Measurements from ENCODE around the gene WDR74.
"Not testable (repeated sequence)": the region's sequence is repeated elsewhere in the genome, so short reads cannot be mapped to it uniquely, and the experiment has no call there.

Gene WDR74

DNA sequence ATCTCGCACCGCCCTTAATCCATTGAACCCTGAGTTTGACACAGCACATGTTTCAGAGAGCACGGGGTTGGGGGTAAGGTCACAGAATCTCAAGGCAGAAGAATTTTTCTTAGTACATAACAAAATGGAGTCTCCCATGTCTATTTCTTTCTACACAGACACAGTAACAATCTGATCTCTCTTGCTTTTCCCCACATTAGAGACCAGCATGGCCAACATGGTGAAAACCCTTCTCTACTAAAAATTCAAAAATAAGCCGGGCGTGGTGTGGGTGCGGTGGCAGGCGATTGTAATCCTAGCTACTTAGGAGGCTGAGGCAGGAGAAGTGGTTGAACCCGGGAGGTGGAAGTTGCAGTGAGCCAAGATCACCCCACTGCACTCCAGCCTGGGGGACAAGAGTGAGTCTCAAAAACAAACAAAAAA is 19.9 kb upstream of the WDR74 start:
- not testable (repeated sequence) for DNase-seq

DNA sequence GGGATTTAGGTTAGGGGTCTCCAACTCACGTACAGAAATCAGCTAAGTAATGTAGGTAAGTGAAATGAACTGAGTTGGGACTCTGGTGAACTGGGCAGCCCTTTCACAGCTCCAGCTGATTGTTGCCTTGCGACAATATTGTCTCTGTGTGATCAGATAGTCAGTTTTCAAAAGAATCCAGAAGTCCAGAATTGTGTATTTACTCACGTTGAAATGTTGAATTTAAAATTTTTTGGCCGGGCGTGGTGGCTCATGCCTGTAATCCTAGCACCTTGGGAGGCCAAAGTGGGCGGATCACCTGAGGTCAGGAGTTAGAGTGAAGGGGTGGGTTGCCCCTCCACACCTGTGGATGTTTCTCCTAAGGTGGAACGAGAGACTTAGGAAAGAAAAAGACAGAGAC is 18.8 kb upstream of the WDR74 start:
- no peak for DNase-seq

DNA sequence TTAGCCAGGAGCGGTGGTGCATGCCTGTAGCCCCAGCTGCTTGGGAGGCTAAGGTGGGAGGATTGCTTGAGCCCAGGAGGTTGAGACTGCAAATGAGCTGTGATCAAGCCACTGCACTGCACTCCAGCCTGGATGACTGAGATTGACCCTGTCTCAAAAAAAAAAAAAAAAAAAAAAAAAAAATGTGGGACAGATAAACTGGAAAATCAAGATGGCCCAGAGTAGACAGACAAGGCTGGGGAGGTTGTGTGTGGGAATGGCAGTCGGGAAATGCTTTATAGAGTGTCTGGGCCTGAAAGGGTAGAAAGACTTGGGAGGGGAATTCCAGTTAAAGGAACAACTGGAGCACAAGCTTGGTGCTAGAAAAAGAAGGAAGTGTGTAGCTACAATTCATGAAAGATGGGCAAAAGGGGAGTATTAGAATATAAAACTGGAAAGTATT is 18.2 kb upstream of the WDR74 start:
- DNase-seq = no peak

DNA sequence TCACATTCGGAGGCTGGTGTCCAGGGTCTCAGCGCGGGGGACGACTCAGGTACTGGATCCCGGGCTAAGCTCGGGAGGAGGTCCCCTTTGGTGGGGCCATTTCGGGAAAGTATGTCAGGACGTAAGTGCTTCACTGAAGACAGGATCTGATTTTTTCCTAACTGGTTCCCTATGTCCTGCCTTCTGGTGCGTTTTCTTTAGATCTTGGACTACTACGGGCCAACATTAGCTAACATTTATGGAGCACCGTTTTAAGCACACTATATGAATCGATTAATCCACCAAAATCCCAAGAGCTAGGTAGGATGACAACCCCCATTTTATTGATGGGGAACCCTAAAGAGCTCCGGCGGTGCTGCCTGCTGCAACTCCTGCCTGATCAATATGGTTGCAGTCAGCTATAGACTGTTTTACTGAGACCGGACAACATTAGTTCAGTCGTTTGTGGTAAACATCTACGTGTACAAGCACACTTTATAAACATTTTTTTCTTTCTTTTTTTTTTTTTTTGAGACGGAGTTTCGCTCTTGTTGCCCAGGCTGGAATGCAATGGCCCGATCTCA is 17.0 kb upstream of the WDR74 start:
- DNase-seq = peak; percentile 21 to 39

DNA sequence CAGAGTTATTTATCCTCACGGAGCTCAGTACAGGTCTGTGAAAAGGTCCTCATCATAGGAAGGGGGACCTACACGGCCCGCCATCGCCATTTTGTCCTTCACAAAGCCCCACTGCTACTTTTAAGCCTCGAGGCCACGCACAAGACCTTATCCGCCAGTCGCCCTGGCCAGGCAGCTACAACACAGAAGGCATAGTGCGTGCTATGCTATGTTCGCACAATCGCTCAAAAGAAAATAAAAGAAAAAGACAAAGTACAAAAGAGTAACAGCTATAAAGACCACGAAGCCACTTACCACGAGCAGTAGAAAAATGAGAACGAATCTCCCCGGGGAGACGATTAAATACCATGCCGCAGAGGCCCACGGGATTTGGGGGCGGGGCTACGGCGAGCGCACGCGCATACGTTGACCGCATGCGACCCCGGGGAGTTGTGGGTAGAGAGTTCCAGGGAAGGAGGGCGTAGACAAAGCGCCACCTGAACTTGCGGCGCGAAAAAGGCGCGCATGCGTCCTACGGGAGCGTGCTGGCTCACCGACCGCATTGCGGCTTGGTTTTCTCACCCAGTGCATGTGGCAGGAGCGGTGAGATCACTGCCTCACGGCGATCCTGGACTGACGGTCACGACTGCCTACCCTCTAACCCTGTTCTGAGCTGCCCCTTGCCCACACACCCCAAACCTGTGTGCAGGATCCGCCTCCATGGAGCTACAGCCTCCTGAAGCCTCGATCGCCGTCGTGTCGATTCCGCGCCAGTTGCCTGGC is 16.4 kb upstream of the WDR74 start:
- peak; percentile 94 to 95 for DNase-seq

DNA sequence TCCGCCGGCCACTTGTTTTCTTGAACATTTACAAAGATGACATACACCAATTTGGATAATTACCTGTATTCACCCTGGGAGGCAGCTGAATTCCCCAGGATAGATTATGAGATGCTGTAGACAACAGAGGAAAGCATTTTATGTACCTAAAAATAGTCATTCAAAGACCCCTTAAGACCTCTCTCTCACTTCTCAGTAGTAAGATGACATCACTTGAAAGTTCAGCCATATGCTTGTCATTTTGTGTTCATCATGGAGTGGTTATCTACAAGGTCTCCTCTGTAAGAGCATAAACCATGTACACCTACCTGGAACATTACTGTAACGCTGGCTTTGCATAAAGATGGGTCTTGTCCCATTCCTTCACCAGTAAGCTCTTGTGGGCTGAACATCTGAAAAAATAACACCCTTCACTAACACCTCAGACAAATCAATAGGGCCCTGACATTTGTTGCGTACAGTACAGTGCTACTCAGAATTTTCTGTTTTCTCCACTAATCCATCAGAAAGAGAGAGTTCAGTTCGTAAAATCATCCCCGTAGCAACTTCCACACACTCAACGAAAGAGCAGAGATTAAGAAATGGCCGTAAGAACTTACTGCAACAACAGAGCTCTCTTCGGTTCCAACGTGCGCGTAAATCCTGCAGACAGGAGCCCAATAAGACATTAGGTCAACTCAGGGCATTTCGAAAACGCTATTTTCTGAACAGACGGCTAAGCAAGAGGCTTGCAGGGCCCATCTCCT is 15.6 kb upstream of the WDR74 start:
- no peak for DNase-seq

DNA sequence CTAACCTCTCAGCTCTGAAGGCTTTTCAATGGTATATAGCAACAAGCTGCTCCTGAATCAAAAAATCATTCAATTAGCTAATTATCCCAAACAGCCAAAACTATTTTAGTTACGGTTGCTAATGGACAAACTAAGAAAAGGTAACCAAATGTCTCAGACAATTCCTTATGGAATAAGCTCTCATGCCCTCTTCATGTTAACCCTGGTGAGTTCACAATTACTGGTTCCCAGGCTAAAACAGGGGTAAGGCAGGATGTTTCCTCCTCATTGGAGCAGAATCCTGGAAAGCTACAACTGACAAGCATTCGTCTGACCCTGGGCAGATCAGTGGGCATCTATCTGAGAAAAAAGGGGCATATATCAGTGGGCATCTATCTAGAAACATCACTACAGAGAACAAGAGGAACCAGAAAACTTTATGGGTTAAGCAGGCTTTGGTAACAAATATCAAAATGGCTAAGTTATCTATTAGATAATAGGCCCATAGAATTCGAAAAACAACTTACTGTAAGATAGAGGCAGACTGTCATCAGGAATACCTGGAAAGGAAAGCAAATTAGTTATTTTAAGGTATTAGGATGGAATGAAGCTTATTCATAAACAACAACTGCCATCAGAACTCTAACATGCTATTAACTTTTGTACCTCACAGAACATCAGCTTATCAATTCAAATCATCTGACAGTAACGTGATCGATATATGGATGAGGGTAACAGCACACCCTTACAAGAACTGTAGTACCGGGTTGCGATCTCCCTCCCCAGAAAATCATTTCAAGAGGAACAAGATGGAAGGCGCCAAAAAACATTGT is 14.8 kb upstream of the WDR74 start:
- DNase-seq = no peak

DNA sequence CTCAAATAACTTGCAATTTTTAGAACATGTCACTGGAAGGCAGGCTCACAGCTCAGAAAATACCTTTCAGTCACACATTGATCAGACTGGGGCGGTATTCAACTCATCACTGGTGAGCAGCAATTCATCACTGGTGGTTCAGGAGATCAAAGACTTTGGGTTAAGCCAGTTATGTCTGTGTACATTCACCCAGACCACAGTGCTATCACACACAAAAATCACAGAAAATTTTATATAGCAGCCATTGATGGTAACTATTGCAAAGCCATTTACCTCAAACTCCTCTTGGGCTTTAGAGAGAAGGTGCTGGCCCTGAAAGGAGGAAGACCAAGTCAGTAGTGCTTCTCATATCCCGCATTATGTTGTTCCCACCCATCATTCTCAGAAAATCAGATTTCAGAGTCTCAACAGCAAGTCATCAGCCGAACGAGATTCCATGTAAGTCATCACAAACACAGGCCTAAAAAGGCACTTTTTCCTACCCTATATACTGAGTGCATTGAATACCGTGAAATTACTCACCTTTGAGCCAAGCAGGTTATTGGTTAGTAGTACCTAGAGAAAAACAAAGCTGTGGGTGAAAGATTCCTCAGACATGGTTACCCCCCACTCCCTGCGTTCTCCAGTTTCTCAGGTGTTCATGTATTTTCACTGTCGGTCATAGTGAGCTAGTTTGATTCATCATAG is 14.0 kb upstream of the WDR74 start:
- no peak for DNase-seq

DNA sequence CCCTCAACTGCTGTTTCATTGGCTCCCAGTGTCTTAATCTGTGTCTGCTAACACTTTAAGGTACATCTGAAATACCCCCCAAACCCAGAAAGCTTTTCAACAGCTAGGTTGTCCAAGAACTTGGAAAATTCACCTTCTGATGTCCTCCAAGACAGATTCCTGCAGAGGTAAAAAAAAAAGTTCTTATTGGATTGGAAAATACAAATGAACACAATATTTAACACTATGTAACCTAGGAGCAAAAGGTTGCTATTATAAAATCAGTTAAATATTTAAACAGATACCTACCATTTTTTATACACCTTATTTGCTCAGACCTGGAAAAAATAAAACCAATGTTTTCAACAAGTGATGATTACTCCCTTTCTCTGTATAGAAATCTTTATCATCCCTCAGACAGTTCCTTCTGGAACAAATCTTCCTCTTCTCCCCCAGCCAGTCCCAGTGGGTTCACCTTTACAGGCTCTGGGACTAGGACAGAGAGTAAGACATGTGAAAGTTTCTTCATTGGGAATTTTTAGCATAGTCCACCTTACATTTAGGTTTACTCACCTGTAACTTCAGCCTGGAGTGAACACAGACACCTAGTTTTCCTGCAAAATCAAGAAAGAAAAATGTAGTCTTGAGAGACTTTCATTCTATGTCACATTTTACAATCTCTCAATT is 13.3 kb upstream of the WDR74 start:
- no peak for DNase-seq

DNA sequence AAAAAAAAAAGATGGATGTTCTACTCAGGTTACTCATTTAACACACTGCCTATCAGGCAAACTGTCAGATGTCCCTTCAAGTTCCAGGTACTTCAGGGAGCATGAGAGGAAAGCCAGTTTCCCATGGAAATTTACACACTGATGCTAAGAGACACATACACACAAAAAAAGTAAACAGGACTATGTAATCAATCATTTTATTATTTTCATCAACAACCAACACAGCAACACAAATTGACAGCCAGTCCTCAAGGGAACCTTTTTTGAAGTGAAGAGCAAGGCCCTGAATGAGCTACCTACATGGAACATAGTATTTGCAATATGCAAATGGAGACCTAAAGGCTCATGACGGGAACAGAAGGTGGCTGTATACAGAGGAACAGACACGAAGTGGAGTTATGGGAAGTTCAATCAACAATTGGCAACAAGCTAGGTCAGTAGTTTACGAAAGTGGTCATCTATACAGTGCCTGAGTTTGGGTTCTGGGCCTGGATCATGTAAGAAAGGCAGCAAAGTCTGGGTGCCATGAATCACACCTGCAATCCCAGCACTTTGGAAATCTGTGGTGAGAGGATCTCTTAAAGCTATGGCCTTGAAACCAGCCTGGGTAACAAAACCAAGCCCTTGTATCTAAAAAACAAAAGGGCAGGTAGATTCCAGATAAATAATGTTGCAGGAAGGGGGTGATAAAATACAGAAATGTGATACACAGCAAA is 12.6 kb upstream of the WDR74 start:
- DNase-seq = peak in 1 of 2 experiments; percentile 48

DNA sequence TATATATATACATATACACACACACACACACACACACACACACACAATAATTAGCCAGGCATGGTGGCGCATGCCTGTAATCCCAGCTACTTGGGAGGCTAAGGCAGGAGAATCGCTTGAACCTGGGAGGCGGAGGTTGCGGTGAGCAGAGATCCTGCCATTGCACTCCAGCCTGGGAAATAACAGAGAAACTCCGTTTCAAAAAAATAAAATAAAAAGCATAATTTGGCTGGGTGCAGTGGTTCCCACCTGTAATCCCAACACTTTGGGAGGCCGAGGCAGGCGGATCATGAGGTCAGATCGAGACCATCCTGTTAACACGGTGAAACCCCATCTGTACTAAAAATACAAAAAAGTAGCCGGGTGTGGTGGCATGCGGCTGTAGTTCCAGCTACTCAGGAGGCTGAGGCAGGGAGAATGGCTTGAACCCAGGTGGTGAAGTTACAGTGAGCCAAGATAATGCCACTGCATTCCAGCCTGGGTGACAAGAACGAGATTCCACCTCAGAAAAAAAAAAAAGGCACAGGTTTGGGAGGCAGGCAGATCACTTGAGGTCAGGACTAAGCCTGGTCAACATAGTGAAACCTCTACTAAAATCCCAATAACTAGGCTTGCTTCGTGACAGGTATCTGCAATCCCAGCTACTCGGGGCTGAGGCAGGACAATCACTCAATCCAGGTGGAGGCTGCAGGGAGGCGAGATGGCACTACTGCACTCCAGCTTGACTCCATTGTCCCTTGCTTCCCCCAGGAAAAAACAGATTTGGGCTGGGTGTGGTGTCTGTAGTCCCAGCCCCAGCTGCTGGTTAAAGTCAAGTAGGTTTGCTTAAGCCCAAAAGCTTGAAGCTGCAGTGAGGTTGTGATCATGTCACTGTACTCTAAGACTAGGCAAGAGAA is 11.8 kb upstream of the WDR74 start:
- DNase-seq = no peak

DNA sequence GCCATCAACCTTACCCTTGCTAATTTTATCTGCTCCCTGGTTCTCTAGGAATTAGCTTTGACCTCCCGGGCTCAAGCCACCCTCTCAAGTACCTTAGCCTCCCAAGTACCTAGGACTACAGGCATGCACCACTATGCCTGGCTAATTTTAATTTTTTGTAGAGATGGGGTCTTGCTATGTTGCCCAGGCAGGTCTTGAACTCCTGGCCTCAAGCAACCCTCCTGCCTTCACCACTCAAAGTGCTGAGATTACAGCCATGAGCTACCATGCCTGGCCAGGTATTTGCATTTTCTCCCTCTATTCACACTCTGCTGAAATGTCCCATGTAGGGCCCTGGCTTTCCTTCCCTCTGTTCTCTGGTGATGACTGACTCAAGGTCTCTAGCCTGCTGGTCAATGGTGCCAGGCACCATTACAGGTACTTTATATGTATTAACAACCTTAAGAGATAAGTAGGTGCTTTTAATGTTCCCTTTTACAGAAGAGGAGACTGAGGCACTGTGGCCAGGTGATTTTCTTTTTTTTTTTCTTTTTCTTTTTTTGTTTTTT is 8.5 kb upstream of the WDR74 start:
- DNase-seq = no peak

DNA sequence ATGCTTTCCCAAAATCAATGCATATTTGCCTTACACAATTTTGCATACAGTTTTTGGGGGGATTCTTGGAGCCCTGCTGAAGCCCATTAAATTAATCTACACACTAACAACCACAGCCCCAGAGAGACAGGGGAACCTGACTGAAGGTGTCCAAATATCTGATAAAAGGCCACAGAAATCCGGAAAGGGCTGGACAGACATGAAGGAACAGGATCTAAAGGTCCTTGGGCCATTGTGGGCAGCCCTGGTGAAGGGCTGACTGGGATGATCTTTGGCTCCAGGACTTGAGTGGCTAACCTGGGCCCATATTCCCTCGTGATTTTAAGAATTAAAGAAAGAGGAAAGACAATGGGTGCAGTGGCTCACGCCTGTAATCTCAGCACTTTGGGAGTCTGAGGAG is 6.8 kb upstream of the WDR74 start:
- no peak for DNase-seq

DNA sequence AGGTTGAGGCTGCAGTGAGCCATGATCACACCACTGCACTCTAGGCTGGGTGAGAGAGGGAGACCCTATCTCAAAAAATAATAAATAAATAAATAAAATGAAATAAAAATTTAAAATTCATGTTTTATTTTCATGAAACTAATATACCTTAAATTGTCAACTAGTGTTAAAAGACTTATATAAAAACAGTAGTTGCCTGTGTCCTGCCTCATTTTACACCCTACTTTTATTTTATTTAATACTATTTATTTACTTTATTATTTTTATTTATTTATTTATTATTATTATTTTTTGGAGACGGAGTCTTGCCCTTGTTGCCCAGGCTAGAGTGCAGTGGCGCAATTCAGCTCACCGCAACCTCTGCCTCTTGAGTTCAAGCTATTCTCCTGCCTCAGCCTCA is 4.8 kb upstream of the WDR74 start:
- no peak for DNase-seq

DNA sequence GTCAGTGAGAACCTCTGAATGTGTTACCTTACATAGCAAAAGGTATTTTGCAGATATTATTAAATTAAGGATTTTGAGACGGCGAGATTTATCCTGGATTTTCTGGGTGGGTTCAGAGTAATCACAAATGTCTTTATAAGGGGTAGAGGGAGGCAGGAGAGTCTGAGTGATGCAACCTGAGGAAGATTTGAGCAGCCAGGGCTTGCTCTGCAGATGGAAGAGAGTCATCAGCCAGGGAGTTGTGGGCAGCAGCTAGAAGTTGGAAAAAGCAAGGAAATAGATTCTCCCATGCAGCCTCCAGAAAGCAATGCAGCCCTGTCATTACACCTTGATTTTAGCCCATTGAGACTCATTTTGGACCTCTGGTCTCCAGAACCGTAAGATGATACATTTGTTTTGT is 4.1 kb upstream of the WDR74 start:
- no peak for DNase-seq

DNA sequence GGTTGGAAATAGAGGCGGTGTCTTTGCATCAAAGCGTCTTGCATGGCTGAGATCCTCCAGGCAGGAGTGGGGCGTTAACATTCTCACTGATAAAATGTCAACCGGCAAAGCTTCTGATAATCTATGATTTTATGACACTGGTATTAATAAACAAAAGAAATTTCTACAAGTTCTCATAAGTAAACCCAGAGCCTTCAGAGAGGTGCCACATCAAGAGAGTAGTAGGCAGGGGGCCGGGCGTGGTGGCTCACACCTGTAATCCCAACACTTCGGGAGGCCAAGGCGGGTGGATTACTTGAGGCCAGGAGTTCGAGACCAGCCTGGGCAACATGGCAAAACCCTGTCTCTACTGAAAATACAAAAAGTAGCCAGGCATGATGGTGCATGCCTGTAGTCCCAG is 3.5 kb upstream of the WDR74 start:
- not testable (repeated sequence) for DNase-seq

DNA sequence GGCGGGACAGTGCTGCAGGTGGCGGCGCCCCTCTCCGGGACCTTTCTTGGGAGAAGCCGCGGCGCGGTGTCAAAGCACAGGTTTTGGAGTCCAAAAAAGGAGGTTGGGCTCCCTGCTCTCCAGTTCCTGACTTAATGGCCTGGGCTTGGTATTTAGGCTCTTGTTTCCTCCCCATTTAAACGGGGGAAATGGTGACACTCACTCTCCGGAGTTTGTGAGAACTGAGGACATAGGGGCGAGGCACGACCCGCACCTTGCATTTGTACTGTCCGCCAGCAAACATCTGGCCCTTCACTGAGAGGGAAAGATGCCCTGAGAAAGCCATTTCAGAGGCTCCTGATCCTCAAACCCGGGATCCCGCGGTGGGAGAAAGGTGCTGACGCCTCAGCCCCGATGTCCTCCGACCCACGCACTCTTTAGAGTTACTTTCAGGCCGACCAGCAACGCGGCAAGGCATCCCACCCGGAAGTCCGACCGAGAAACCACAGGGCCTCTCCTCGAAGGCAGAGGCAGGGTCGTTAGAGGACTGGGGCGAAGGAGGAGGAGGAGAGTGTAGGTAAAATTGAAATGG is 2.9 kb upstream of the WDR74 start:
- DNase-seq = no peak

DNA sequence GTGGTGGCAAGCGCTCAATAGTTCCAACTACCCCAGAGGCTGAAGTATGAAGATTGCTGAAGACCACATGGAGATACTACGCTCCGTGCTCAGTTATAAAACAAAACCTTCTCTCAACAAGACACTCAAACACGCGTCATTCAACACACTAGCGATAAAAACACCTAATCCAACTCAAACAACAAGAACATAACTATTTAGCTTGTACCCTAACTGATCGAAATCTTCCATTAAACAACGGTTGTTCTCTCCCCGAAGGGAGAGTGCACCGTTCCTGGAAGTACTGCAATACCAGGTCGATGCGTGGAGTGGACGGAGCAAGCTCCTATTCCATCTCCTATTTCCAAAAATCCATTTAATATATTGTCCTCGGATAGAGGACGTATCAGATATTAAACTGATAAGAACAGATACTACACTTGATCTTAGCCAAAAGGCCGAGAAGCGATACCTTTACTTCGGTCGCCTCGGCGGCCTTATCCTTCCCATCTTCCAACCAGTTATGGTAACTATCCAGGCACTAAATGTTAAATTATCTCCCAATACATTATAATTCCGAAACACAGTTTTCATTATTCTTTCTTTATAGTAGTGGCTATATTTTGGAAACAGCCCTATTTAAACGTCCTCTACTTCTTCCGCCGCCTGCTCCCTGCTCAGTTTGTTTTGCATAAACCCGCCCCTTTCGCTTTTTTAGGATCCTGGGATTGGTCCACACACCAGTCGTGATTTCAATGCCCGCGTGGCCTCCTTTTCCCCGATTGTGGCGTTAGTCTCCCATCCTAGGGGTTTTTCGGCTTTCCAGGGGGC is 2.2 kb upstream of the WDR74 start:
- DNase-seq = peak; percentile 99

Measured in Kasumi-1 (cell line).